Kidney (tissue), 22 donors: ENCODE measurements around the gene GPNMB. TPM values are rescaled to one million over a fixed set of nuclear protein-coding genes. Genes with fewer than 3 reads are reported as not detected.
"Not testable (repeated sequence)": the region's sequence is repeated elsewhere in the genome, so short reads cannot be mapped to it uniquely, and the experiment has no call there.

Source experiments
- DNase-seq, 5 donors: peaks; one replicate each; pipeline ENCODE4 v3.0.0-alpha.2; 2013 to 2020
- FAIRE-seq: peaks from 2 replicates; lab custom pipeline; 2012; peaks lifted over from hg19 to GRCh38; lab: Jason Lieb, UNC
- H3K27ac ChIP-seq, 2 donors: one replicate each; pipeline ENCODE4 v1.7.0; 2013; ENCODE audit warnings: low read depth in 2 of 2, low read length in 2 of 2, inconsistent platforms in 1 of 2
- H3K27me3 ChIP-seq: one replicate; pipeline ENCODE4 v1.7.1; 2013; ENCODE audit warnings: low read length, inconsistent platforms; ENCODE audit not compliant: control insufficient read depth, insufficient read depth
- H3K36me3 ChIP-seq, 3 donors: one replicate each; pipeline versions ENCODE4 v1.7.0 to v1.7.1; 2013; ENCODE audit warnings: low read length in 3 of 3, control low read depth in 1 of 3, inconsistent platforms in 1 of 3; ENCODE audit not compliant: insufficient read depth in 3 of 3, control insufficient read depth in 2 of 3
- H3K4me1 ChIP-seq, 3 donors: one replicate each; pipeline versions ENCODE4 v1.7.0 to v1.7.1; 2013; ENCODE audit warnings: low read length in 3 of 3, inconsistent platforms in 1 of 3, low read depth in 1 of 3; ENCODE audit not compliant: control insufficient read depth in 2 of 3, insufficient read depth in 2 of 3
- H3K4me3 ChIP-seq, 3 donors: one replicate each; pipeline versions ENCODE4 v1.7.0 to v1.8.1; 2013; ENCODE audit warnings: low read length in 3 of 3, control low read depth in 1 of 3, inconsistent platforms in 1 of 3
- H3K9ac ChIP-seq, 3 donors: one replicate each; pipeline versions ENCODE4 v1.7.0 to v1.7.1; 2013; ENCODE audit warnings: low read length in 3 of 3, control low read depth in 1 of 3, inconsistent platforms in 1 of 3
- H3K9me3 ChIP-seq, 3 donors: one replicate each; pipeline versions ENCODE4 v1.7.0 to v1.7.1; 2013; ENCODE audit warnings: low read length in 3 of 3, control low read depth in 1 of 3, inconsistent platforms in 1 of 3; ENCODE audit not compliant: control insufficient read depth in 2 of 3, insufficient read depth in 1 of 3
- CTCF ChIP-seq: IDR thresholded peaks from 3 replicates; pipeline ENCODE4 v1.5.1; 2012; ENCODE audit warnings: mild to moderate bottlenecking, moderate library complexity, borderline replicate concordance; ENCODE audit not compliant: insufficient read depth; ENCODE audit errors: extremely low read depth
- intact Hi-C: fragments of 100-400 bp; cut with DNase I; formaldehyde crosslinking; loops from one replicate; pipeline ENCODE4 v1.11.1; 2022
- long read RNA-seq, 10 donors: library from polyadenylated mRNA in 1 of 10; unstranded in 1 of 10; transcript quantifications; one replicate each; pipeline ENCODE4 v2.0.0 and lab custom pipeline, GENCODE V29; 2021 to 2026
- polyA plus RNA-seq: library from polyadenylated mRNA; stranded (reverse); fragments of 350-450 nt; fragmentation: Illumina TruSeq; extraction: RNeasy Lipid Tissue Mini Kit (QIAGEN cat#74804); gene quantifications from one replicate; pipeline ENCODE4 v1.2.3, GENCODE V29; 2014; ENCODE audit warnings: low read depth, low replicate concordance; ENCODE audit not compliant: insufficient read depth
- total RNA-seq: library from RNA; stranded (reverse); fragmentation: NEBNext Ultra II Directional; extraction: Animal tissue kit (Norgen Biotek cat#: 25700); gene quantifications from one replicate; pipeline ENCODE4 v1.2.1, GENCODE V29; 2021
- donor health status: control.
- donor health status: control.
- donor health status: control.
- donor health status: control.
- donor health status: control.
- donor health status: DM: yes; HTN: yes; CAD: no.
- donor health status: Normal renal cell carcinoma (clear cell type).

Gene GPNMB
- total RNA-seq: 60.6 TPM
- 43.9 TPM for polyA plus RNA-seq
- long read RNA-seq, donor 1, partial matches to known transcripts: 0 of 2 reads
- long read RNA-seq, donor 1, other reads (novel, unspliced or antisense): 0 of 2 reads
- long read RNA-seq, donor 2, partial matches to known transcripts: 0 of 4 reads
- long read RNA-seq, donor 2, other reads (novel, unspliced or antisense): 0 of 4 reads
- long read RNA-seq, donor 3, partial matches to known transcripts: 0 of 4 reads
- long read RNA-seq, donor 3, other reads (novel, unspliced or antisense): 0 of 4 reads
- long read RNA-seq, donor 4, partial matches to known transcripts: 0 of 3 reads
- long read RNA-seq, donor 4, other reads (novel, unspliced or antisense): 0 of 3 reads
- long read RNA-seq, donor 5: 0 reads
- long read RNA-seq, donor 6, partial matches to known transcripts: 0 of 2 reads
- long read RNA-seq, donor 6, other reads (novel, unspliced or antisense): 0 of 2 reads
- long read RNA-seq, donor 7, transcript GPNMB-201 (11 exons, 2,862 nt): major isoform, 17 of 36 reads
- long read RNA-seq, donor 7, partial matches to known transcripts: 7 of 36 reads
- long read RNA-seq, donor 7, other reads (novel, unspliced or antisense): 5 of 36 reads
- long read RNA-seq, donor 8: 0 reads
- long read RNA-seq, donor 9, partial matches to known transcripts: 0 of 3 reads
- long read RNA-seq, donor 9, other reads (novel, unspliced or antisense): 0 of 3 reads
- long read RNA-seq, donor 10, partial matches to known transcripts: 0 of 2 reads
- long read RNA-seq, donor 10, other reads (novel, unspliced or antisense): 0 of 2 reads

GRCh38 chr7:23246555-23246954, at the start of gene GPNMB:
GPNMB (plus strand) TSS chr7:23246775; CDS start chr7:23246858, 83 bp downstream.
- H3K27me3 ChIP-seq: no peaks in the 10 kb centered on the region
- peak within 1 kb of the TSS in 1 of 3 donors; percentile 0 for H3K9ac ChIP-seq
- intact Hi-C loops: no loop called here
- no peaks in the 10 kb centered on the region for H3K36me3 ChIP-seq
- FAIRE-seq: no peak
- DNase-seq: peak in 1 of 5 donors; percentile 25
- no peak for TF ChIP-seq CTCF
- H3K9me3 ChIP-seq: no peaks in the 10 kb centered on the region
- H3K27ac ChIP-seq: peak within 1 kb of the TSS in 1 of 2 donors; percentile 36
- H3K4me1 ChIP-seq: peaks cover 0 to 3% (median 0%) of the 10 kb centered on the region in 3 donors
- H3K4me3 ChIP-seq: peak within 1 kb of the TSS in 2 of 3 donors; percentile 19 to 66

- not testable (repeated sequence) for FAIRE-seq
Observed at GRCh38 chr7:23197745-23198144, 48.8 kb upstream of the GPNMB start.

GRCh38 chr7:23200331-23200730, 46.2 kb upstream of the GPNMB start:
- no peaks in the 10 kb centered on the region for H3K4me1 ChIP-seq
- DNase-seq (no peak), FAIRE-seq (no peak)
- no peaks in the 10 kb centered on the region for H3K9me3 ChIP-seq
- H3K36me3 ChIP-seq: peaks cover 4 to 11% (median 6%) of the 10 kb centered on the region in 3 donors
- H3K27me3 ChIP-seq: no peaks in the 10 kb centered on the region
- H3K4me3 ChIP-seq: no peak overlapping the region
- no peak for TF ChIP-seq CTCF
- H3K9ac ChIP-seq: no peak overlapping the region
- intact Hi-C loops: no loop called here
- no peak overlapping the region for H3K27ac ChIP-seq

More at GRCh38 chr7:23197745-23198144, 48.8 kb upstream of the GPNMB start:
- H3K4me3 ChIP-seq, H3K4me1 ChIP-seq, H3K9me3 ChIP-seq, H3K9ac ChIP-seq, H3K27ac ChIP-seq, DNase-seq, H3K27me3 ChIP-seq, intact Hi-C loops: not testable (repeated sequence)
- H3K36me3 ChIP-seq: peaks cover 4 to 13% (median 6%) of the 10 kb centered on the region in 3 donors

- FAIRE-seq (no peak), DNase-seq (no peak)
- H3K27ac ChIP-seq: no peak overlapping the region
- no peaks in the 10 kb centered on the region for H3K27me3 ChIP-seq
- no peak for TF ChIP-seq CTCF
- no peak overlapping the region for H3K4me3 ChIP-seq
- H3K9ac ChIP-seq: no peak overlapping the region
- H3K36me3 ChIP-seq: peaks cover 4 to 9% (median 6%) of the 10 kb centered on the region in 3 donors
- H3K9me3 ChIP-seq: no peaks in the 10 kb centered on the region
- H3K4me1 ChIP-seq: peaks cover 0 to 7% (median 0%) of the 10 kb centered on the region in 3 donors
- intact Hi-C loops: no loop called here
Observed at GRCh38 chr7:23204241-23204640, 42.3 kb upstream of the GPNMB start.
